ENCODE data around the gene CYSLTR2. TPM values are rescaled to one million over a fixed set of nuclear protein-coding genes. Genes with fewer than 3 reads are reported as not detected.

Gene CYSLTR2
- total RNA-seq, 3 donors from 2014 or later = 0.14 to 1.4 (median 0.58) TPM

GRCh38 chr13:48725271-48725670, 71.5 kb downstream of the CYSLTR2 start:
- no peak for TF ChIP-seq CTCF (IDR thresholded peaks at IDR 0.05)
- no peaks in the 10 kb centered on the region for H3K36me3 ChIP-seq (ENCODE audit: low read depth)
- H3K4me3 ChIP-seq = no peak overlapping the region
- DNase-seq (no peak), ATAC-seq (no peak)
- no peaks in the 10 kb centered on the region for H3K4me1 ChIP-seq (ENCODE audit: low read depth)
- H3K9me3 ChIP-seq = no peaks in the 10 kb centered on the region
- intact Hi-C loops (cut with DNase I, micrococcal nuclease) = no loop called here

DNA sequence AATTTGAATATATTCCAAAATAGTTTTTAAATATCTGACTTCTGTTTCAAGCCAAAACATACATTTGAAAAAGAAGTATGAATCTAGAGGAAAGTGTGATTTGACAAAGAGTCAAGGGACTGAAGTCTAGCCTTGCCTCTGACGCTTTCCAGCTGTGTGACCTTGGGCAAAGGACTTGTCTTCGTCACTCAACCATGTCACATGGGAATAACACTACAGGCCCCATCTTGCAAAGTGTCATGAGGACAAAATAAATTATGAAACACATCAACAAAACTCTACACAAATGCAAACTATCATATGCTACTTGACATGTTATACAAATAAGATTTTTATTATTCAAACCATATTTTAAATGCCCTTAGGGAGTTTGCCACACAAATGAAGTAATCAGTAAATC, 73.0 kb downstream of the CYSLTR2 start:
- H3K4me3 ChIP-seq = no peak overlapping the region
- no peaks in the 10 kb centered on the region for H3K36me3 ChIP-seq (ENCODE audit: low read depth)
- TF ChIP-seq CTCF (IDR thresholded peaks at IDR 0.05) = no peak
- DNase-seq (no peak), ATAC-seq (no peak)
- intact Hi-C loops (cut with DNase I, micrococcal nuclease) = no loop called here
- H3K9me3 ChIP-seq = no peaks in the 10 kb centered on the region
- no peaks in the 10 kb centered on the region for H3K4me1 ChIP-seq (ENCODE audit: low read depth)

DNA sequence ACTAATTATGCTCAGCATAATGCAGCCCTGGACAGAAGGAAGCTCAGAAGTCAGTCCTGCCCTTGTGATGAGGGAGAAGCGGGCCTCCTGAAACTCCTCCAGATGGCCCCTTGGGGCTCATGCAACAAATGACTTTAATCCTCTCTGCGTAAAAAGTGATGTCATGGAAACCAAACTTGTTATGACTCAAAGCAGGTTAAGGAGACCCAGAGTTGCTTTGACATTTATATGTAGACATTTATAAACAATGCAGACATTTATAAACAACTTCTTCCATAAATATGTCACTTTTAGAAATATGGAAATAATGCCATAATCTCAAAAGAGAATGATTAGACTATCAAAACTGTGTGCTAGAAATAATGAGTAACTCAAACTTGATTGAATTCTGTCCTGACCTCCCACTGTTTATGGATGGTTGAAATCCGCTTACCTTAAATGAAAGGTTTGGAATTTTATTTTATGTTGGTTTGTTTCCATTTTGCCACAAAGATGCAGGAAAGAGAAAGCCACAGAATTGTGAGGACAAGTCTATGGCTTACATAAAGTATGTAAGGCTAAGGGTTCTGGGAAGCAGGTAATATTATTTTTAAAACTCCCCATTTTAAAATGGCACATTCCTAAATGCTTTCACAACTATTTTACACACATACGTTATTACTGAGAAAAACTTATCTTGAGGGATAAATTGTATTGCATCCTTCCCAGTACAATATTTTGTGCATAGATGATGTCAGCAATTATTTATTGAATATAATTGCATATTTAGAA, 73.7 kb downstream of the CYSLTR2 start:
- DNase-seq = no peak
- intact Hi-C loops (cut with DNase I, micrococcal nuclease) = no loop called here
- no peak overlapping the region for H3K4me3 ChIP-seq
- ATAC-seq = no peak
- TF ChIP-seq CTCF (IDR thresholded peaks at IDR 0.05) = no peak
- H3K36me3 ChIP-seq (ENCODE audit: low read depth) = no peaks in the 10 kb centered on the region
- H3K4me1 ChIP-seq (ENCODE audit: low read depth) = no peaks in the 10 kb centered on the region
- no peaks in the 10 kb centered on the region for H3K9me3 ChIP-seq

DNA sequence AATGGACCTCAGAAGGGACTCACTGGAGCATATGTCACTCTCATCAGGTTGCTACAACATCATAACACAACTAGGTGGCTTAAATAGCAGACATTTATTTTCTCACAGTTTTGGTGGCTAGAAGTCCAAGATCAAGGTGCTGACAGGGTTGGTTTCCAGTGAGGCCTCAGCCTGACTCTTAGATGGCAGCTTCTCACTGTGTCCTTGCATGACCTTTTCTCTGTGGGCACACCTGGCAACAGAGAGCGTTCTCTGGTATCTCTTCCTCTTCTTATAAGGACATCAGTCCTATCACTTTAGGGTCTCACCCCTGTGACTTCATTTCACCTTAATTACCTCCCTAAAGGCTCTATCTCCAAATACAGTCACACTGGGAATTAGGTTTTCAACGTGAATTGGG, 74.5 kb downstream of the CYSLTR2 start:
- Histone ChIP-seq H3K36me3 (ENCODE audit: low read depth) (no peaks in the 10 kb centered on the region), H3K4me3 (no peak overlapping the region), H3K9me3 (no peaks in the 10 kb centered on the region), H3K4me1 (ENCODE audit: low read depth) (no peaks in the 10 kb centered on the region)
- ATAC-seq = no peak
- DNase-seq = no peak
- no peak for TF ChIP-seq CTCF (IDR thresholded peaks at IDR 0.05)
- intact Hi-C loops (cut with DNase I, micrococcal nuclease) = no loop called here

GRCh38 chr13:48728876-48729275, 75.1 kb downstream of the CYSLTR2 start:
- intact Hi-C loops (cut with DNase I, micrococcal nuclease) = no loop called here
- H3K4me3 ChIP-seq = no peak overlapping the region
- no peaks in the 10 kb centered on the region for H3K9me3 ChIP-seq
- ATAC-seq = no peak
- H3K36me3 ChIP-seq (ENCODE audit: low read depth) = no peaks in the 10 kb centered on the region
- TF ChIP-seq CTCF (IDR thresholded peaks at IDR 0.05) = no peak
- DNase-seq = no peak
- H3K4me1 ChIP-seq (ENCODE audit: low read depth) = no peaks in the 10 kb centered on the region

Data from mucosa of descending colon (tissue), 3 donors.